K562 (cell line): Measurements from ENCODE around the gene KRT8. TPM values are rescaled to one million over a fixed set of nuclear protein-coding genes. Genes with fewer than 3 reads are reported as not detected.

ENCODE experiments used
- E2F8 ChIP-seq: fragments of 450-650 bp; IDR thresholded peaks from 2 replicates; pipeline ENCODE4 v1.7.1; 2018; ENCODE audit warnings: mild to moderate bottlenecking, low read depth; ENCODE audit not compliant: partially characterized antibody
- EWSR1 ChIP-seq: fragments of 450-650 bp; IDR thresholded peaks from 2 replicates; pipeline ENCODE4 v1.6.1; 2018; ENCODE audit warnings: borderline replicate concordance, mild to moderate bottlenecking, low read depth, moderate library complexity; ENCODE audit not compliant: partially characterized antibody
- FOXJ2 ChIP-seq: fragments of 200-800 bp; sonication (Bioruptor generic); IDR thresholded peaks from 2 replicates; pipeline ENCODE4 v1.6.1; 2016; ENCODE audit warnings: missing genetic modification characterization, missing compliant biosample characterization
- GATA2 ChIP-seq: sonication (generic); formaldehyde crosslinking; IDR thresholded peaks from 2 replicates; pipeline ENCODE4 v1.4.0; 2020; ENCODE audit warnings: mild to moderate bottlenecking, missing genetic modification reagents
- HDAC3 ChIP-seq: fragments of 450-650 bp; IDR thresholded peaks from 2 replicates; pipeline ENCODE4 v1.6.1; 2018; ENCODE audit warnings: borderline replicate concordance, mild to moderate bottlenecking, moderate library complexity; ENCODE audit not compliant: partially characterized antibody
- MAFK ChIP-seq: IDR thresholded peaks from 2 replicates; pipeline ENCODE4 v1.6.1; 2011; ENCODE audit warnings: low read length, improper control_type of control experiment
- MYBL2 ChIP-seq, 2 experiments: fragments of 450-650 bp in 1 of 2; sonication (generic) in 1 of 2; formaldehyde crosslinking in 1 of 2; IDR thresholded peaks; 2 replicates each; pipeline versions ENCODE4 v1.6.1 to v1.8.1; 2017 to 2022; ENCODE audit warnings: borderline replicate concordance in 1 of 2, inconsistent platforms in 1 of 2, low read depth in 1 of 2, mild to moderate bottlenecking in 1 of 2, missing genetic modification reagents in 1 of 2, moderate library complexity in 1 of 2
- POU5F1 ChIP-seq: fragments of 150-350 bp; IDR thresholded peaks from 2 replicates; pipeline ENCODE4 v1.6.1; 2014; ENCODE audit warnings: borderline replicate concordance, low read length, low read depth, mild to moderate bottlenecking; ENCODE audit not compliant: partially characterized antibody
- RAD51 ChIP-seq: fragments of 450-650 bp; IDR thresholded peaks from 2 replicates; pipeline ENCODE4 v1.7.1; 2016; ENCODE audit warnings: low read depth, mild to moderate bottlenecking, borderline replicate concordance
- RFX7 ChIP-seq: fragments of 250-450 bp; sonication (Bioruptor Pico); IDR thresholded peaks from 2 replicates; pipeline ENCODE4 v1.5.1; 2021; ENCODE audit warnings: mild to moderate bottlenecking
- SAFB2 ChIP-seq: fragments of 200-400 bp; formaldehyde crosslinking; IDR thresholded peaks from 2 replicates; pipeline ENCODE4 v1.6.1; 2018; ENCODE audit warnings: borderline replicate concordance, low read length, low read depth, moderate library complexity; ENCODE audit not compliant: severe bottlenecking
- SNIP1 ChIP-seq: fragments of 450-650 bp; IDR thresholded peaks from 2 replicates; pipeline ENCODE4 v1.7.1; 2017; ENCODE audit warnings: low read depth, mild to moderate bottlenecking
- TAF7 ChIP-seq: fragments of 450-650 bp; IDR thresholded peaks from 2 replicates; pipeline ENCODE4 v1.6.1; 2016; ENCODE audit warnings: missing genetic modification characterization, missing compliant biosample characterization
- TOE1 ChIP-seq, 2 experiments: fragments of 450-650 bp in 1 of 2; sonication (generic) in 1 of 2; formaldehyde crosslinking in 1 of 2; IDR thresholded peaks; 2 replicates each; pipeline versions ENCODE4 v1.7.1 to v1.8.0; 2016 to 2022; ENCODE audit warnings: borderline replicate concordance in 2 of 2, mild to moderate bottlenecking in 2 of 2, antibody characterized with exemption in 1 of 2, inconsistent platforms in 1 of 2, low read depth in 1 of 2, missing genetic modification reagents in 1 of 2, moderate library complexity in 1 of 2
- XRCC5 ChIP-seq: fragments of 200-400 bp; formaldehyde crosslinking; IDR thresholded peaks from 2 replicates; pipeline ENCODE4 v1.6.1; 2017; ENCODE audit warnings: low read depth, mild to moderate bottlenecking, low read length
- ZBTB12 ChIP-seq: fragments of 250-450 bp; sonication (Bioruptor Pico); IDR thresholded peaks from 2 replicates; pipeline ENCODE4 v1.4.0; 2020
- ZBTB49 ChIP-seq: sonication (generic); formaldehyde crosslinking; IDR thresholded peaks from 2 replicates; pipeline ENCODE4 v1.8.0; 2022; ENCODE audit warnings: missing genetic modification reagents, mild to moderate bottlenecking, borderline replicate concordance
- ZNF175 ChIP-seq: fragments of 200-800 bp; sonication (Bioruptor generic); IDR thresholded peaks from 2 replicates; pipeline ENCODE4 v1.6.1; 2016; ENCODE audit warnings: low read depth, mild to moderate bottlenecking, missing genetic modification characterization, missing compliant biosample characterization
- ZNF253 ChIP-seq: fragments of 250-450 bp; sonication (Bioruptor Pico); conservative IDR thresholded peaks from 2 replicates; pipeline ENCODE4 v1.6.1; 2021; ENCODE audit warnings: mild to moderate bottlenecking
- ZNF77 ChIP-seq: fragments of 250-450 bp; sonication (Bioruptor Pico); IDR thresholded peaks from 2 replicates; pipeline ENCODE4 v1.5.0; 2020
- ZNF780A ChIP-seq: fragments of 250-450 bp; sonication (Bioruptor Pico); IDR thresholded peaks from 2 replicates; pipeline ENCODE4 v1.5.0; 2021; ENCODE audit warnings: mild to moderate bottlenecking
- polyA plus RNA-seq, 8 experiments: library from polyadenylated mRNA; depleted of rRNA in 4 of 8; stranded (reverse) in 5 of 8; unstranded in 3 of 8; fragments of >200 nt; fragmentation: Nextera tagmentation in 2 of 8; fragmentation: Illumina TruSeq in 1 of 8; extraction: Ambion mirVana in 2 of 8; extraction: Trizol in 1 of 8; gene quantifications; 2 replicates each; pipeline versions ENCODE4 v1.2.1 to v1.2.3, GENCODE V29; 2011 to 2014; ENCODE audit warnings: inconsistent platforms in 1 of 8, missing spikeins in 1 of 8
- total RNA-seq, 7 experiments: library from RNA; depleted of rRNA in 6 of 7; stranded (reverse); fragments of >200 nt in 6 of 7; fragmentation: Illumina TruSeq in 2 of 7; extraction: Trizol in 2 of 7; gene quantifications; 2 replicates each; pipeline versions ENCODE4 v1.2.1 to v1.2.3, GENCODE V29; 2011 to 2021; ENCODE audit warnings: low replicate concordance in 1 of 7

Gene KRT8
- total and polyA plus RNA-seq, 9 of the 15 experiments (the other 6 are each of a cell fraction or from before 2014, with no cell fraction given) = 41.5 to 661 (median 260) TPM

- TF ChIP-seq ZBTB12 (CRISPR knock-in tag) (no peak), E2F8 (no peak), RAD51 (no peak), SAFB2 (no peak), ZNF77 (CRISPR knock-in tag) (no peak), TAF7 (no peak), EWSR1 (no peak), ZNF780A (no peak), RFX7 (CRISPR knock-in tag) (no peak), SNIP1 (no peak), HDAC3 (no peak), GATA2 (no peak), MYBL2 (IDR thresholded peaks at IDR 0.05; ENCODE audit: low read depth) (no peak), MYBL2 (CRISPR knock-in tag; IDR thresholded peaks at IDR 0.05; ENCODE audit: borderline replicate concordance) (no peak), FOXJ2 (no peak), MAFK (no peak), ZNF175 (CRISPR knock-in tag) (no peak), TOE1 (IDR thresholded peaks at IDR 0.05; ENCODE audit: borderline replicate concordance) (no peak), TOE1 (CRISPR knock-in tag; IDR thresholded peaks at IDR 0.05; ENCODE audit: borderline replicate concordance, low read depth) (no peak), POU5F1 (no peak), ZBTB49 (CRISPR knock-in tag) (no peak), ZNF253 (CRISPR knock-in tag) (no peak), XRCC5 (no peak)
These were observed 42.1 kb upstream of the KRT8 start (continued) for GRCh38 chr12:52946797-52947547.
